GM19455 (cell line): ENCODE measurements around the gene MICU1.
"Not testable (repeated sequence)": the region's sequence is repeated elsewhere in the genome, so short reads cannot be mapped to it uniquely, and the experiment has no call there.

Experiments
- ATAC-seq: cut with Tn5 transposase; IDR thresholded peaks from one replicate; pipeline ENCODE4 v1.9.1; 2021; ENCODE audit not compliant: unreplicated experiment

Gene MICU1

DNA sequence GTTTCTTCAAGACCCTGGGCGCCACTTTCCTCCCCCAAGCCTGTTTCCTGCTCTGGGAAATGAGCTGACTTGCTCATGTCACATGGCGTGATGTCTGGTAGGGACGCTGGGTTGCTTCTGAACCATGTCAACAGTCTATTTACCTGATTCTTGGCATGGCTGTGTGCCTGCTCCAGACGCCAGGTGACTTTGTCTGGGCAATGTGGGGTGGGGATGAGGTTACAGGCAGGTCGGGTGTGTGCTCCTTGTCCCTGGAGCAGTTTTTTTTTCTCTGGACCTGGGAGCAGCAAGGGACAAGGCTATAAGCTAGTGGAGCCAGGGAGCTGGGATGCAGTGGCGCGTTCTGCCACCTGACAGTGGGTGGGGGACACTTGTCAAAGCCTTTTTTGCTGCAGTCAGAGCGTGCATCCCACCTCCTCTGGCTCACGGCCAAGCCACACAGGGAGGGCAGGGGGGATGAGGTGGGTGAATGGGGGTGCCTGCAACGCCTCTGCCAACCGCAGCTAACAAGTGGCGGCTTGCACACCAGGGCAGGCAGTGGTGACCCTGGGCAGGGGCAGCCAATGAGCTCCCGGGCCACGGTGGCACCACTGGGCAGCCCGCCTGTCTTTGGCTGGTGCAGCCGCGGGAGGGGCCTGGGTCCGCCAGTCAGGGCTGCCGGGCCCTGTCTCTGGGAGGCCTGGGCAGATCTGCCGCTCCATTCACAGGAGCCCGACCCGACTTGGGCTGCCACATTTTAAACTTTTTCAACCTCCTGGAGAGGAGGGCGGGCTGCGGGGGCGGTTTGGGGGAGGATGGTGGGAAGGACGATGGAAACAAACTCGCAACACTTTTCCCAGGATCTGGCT is 294.1 kb downstream of the MICU1 start:
- peak; percentile 36 for ATAC-seq

DNA sequence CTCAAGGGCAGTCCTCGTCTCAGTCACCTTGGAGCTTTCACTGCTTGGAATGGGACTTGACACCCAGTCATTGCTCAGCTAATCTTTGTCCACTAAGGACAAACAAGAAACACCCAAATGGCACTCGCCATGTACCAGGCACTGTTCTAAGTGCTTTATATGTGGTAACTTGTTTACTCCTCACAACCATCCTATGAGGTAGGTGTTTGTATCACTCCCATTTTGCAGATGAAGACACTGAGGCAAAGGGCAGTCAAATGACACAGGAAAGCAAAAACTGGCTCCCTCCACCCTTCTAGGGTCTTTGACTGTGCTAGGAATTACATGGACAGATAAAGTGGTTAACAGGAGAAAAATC is 295.8 kb downstream of the MICU1 start:
- no peak for ATAC-seq

DNA sequence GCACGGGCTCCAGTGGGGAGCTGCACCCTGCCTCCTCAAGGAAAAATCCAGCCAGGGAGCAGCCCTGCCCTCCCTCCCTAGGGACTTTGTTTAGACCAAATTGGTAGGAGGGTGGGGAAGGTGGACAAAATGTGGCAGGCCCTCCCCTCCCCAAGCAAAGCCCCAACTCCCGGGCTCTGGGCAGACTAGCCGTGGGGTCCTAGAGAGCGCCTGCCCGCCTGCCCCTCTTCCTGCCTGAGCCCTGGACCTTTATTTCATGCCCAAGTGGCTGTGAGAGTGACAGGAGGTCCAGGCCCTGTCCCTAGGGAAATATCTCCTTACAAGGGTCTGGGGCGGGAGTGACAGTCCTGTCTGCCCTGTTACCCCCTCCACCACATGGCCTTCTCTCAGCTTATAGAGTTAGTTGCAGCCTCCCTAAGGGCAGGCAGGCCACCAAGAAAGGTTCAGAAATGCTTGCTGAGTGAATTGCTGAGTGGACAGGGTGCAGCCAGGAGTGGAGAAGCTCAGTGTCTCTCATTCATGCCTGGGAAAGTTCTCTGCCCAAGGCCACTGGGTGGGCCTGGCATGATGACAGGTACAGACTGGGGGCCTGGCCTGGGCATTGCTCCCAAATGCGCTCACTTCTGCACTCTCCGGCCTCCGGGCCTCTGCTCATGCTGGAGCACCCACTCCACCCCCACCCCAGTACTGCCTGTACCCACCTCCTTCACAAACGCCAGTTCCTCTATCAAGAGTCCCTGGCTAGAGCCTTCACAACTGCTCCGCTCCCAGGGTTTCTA is 296.4 kb downstream of the MICU1 start:
- ATAC-seq, result no peak

DNA sequence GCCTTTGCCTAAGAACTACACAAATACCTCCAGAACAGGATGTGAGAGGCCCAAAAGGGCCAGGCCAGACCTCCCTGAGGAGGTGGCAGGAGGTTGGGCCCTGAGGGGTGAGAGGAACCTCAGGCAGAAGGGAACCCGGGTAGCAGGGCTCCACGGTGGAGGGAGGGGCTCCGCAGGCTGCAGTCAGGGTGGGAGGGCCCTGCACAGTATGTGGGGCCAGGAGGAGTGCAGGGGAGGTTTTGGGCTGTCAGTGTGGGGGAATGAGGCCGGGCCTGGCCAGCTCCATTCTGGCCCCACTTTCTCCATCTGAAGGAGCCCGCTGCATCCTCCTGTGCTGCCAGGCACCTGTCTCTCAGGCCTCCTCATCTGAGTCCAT is 297.1 kb downstream of the MICU1 start:
- no peak for ATAC-seq

DNA sequence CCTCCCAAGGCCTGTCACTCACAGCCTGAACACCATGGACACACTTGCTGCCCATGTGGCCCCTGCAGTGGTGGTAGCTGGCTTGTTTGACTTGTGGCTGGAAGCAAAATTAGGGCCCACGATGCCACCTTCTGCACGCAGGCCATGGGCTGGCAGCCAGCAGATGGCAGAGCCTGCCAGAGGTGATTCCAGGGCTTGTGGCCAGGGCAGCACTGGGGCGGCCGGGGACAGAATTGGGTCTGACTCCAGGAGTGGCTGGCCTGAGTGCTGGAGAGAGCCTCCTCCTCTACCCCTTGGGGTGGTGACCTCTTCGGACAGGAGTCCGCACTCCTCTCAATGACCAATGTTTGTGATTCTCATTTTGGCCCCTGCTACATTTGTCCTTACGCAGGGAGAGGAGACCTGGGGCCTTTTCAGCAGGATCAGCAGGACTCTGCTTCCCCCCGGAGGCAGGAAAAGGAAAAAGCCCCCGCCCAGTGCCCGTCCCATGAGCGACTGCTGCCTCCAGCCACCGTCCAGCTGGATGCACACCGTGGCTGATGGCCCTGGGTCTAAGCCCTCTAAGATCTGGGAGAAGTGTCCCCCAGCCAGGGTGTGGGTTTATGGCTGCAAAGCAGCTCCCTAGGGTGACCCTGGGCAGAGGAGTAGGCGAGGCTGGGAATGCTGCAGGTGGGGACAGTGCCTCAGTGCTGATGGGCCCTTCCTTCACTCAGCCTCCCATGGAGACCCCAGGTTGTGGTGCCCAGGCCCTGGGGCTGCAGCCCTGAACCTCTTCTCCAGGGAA is 297.6 kb downstream of the MICU1 start:
- no peak for ATAC-seq

DNA sequence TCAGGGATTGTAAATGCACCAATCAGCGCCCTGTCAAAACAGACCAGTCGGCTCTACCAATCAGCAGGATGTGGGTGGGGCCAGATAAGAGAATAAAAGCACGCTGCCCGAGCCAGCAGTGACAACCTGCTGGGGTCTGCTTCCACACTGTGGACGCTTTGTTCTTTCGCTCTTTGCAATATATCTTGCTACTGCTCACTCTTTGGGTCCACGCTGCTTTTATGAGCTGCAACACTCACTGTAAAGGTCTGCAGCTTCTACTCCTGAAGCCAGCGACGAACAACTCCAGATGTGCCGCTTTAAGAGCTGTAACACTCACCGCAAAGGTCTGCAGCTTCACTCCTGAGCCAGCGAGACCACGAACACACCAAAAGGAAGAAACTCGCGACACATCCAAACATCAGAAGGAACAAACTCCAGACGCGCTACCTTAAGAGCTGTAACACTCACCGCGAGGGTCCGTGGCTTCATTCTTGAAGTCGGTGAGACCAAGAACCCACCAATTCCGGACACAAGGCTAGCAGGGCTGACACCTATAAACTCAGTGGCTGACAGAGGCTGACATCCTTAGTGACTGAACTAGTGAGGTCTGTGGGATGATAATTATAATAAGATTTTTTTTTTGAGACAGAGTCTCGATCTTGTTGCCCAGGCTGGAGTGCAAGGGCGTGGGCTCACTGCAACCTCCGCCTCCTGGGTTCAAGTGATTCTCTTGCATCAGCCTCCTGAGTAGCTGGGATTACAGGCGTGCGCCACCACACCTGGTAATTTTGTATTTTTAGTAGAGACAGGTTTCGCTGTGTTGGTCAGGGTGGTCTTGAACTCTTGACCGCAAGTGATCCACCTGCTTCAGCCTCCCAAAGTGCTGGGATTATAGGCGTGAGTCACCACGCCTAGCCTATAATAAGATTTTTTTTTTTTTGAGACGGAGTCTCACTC is 298.9 kb downstream of the MICU1 start:
- not testable (repeated sequence) for ATAC-seq

DNA sequence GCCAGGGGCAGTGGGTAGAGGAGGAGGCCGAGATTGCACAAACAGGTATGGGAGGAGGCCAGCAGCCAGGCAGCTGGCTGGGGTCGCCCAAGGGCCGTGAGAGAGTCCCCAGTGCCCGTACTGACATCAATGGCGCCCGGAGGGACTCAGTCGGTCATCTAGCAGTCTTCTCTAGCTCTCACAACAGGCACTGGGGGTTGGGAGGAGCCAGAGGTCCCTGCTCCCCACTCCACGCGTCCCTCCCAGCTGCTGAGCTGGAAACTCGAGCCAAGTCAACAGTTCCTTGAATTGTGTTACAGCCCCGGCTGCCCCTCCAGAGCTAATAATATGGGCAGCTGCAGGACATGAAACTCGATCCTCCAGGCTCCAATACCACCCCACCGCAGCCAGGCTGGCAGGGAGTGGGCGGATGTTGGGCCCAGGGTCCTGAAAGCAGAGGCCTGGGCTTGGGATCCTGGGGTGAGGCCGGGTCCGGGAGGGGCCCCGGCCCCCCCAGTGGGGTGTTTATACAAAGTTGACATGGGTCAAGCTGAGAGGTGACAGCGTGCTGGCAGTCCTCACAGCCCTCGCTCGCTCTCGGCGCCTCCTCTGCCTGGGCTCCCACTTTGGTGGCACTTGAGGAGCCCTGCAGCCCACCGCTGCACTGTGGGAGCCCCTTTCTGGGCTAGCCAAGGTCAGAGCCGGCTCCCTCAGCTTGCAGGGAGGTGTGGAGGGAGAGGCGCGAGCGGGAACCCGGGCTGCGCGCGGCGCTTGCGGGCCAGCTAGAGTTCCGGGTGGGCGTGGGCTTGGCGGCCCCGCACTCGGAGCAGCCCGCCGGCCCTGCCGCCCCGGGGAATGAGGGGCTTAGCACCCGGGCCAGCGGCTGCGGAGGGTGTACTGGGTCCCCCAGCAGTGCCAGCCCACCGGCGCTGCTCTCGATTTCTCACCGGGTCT is 300.4 kb downstream of the MICU1 start:
- ATAC-seq, result not testable (repeated sequence)

DNA sequence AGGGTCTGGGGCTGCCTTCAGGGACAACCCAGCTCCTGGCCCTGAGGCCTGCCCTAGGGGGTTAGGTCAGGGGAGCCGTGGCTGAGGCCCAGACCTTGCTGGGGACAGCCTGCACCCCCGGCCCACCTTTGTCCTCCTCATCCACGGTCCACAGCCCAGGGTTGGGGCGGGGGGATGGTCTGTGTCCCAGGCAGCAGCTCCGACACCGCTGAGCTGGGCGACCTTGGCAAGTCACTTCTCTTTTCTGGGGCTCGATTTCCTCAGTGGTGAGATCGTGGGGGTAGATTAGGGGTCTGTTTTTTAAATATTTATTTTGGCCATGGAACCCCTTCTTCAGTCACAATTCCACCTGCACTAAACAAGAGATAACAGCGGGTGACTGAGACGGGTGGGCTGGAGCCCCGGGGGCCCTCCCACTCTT is 302.1 kb downstream of the MICU1 start:
- no peak for ATAC-seq

DNA sequence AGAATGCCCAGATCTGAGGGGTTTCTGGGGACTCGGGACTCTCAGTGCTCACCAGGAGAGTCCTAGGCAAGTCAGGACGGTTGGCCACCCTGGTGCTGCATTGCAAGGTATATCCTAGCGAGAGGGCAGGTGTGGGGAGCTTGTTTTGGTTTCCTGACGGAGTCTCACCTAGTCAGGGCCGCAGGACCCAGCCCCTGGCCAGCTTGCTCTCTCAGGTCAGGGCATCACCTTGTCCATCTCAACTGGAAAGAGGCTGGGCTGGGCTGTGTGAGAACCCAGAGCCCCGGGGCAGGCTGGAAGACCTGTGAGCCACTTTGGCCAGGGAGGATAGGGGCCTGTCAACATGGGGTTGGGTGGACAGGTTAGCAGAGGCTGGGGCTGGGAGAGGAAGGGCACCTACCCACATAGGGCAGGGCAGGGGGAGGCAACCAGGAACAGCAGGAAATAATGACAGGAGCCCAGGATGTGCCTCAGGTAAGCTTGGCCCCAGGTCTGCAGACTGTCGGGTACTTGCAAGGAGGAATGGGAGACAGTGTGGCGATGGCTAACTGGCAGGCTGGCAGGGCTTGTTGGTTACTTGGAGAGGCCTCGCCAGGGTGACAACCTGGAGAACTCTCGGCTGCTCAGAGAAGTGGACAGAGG is 302.6 kb downstream of the MICU1 start:
- no peak for ATAC-seq

DNA sequence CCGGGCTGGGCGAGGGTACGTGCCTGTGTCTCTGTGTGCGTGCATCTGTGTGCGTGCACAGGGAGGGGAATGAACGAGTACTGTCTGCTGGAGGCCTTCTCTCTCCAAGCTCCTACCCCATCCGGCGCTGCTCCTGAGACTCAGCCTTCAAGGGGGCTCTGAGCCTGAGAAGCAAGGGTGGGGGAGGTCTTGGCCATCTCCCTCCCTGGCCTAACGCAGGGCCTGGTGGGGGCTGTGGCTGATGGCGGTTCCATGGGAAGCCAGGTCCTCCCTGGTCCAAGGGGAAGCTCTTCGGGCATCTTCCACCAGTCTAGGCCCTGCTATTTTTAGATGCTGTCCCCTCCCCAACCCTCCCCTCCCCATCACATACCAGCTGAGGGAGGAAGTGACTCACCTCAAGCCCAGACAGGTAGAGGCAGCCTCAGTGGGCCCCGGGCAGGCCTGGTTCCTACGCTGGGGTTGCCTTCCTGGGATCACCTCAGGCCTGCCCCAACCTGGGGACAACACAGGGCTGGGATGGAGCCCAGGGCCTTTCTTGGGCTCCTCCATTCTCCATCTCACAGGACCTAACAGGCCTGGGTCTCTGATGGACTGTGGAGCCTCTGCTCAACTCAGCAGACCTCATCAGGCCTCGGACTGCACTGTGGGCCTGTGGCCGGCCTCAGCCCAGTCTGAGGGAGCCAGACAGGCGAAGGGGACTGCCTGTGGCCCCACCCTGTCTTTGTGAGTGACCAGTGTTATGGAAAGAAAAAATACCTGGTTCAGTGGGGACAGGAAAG is 303.4 kb downstream of the MICU1 start:
- ATAC-seq, result no peak

DNA sequence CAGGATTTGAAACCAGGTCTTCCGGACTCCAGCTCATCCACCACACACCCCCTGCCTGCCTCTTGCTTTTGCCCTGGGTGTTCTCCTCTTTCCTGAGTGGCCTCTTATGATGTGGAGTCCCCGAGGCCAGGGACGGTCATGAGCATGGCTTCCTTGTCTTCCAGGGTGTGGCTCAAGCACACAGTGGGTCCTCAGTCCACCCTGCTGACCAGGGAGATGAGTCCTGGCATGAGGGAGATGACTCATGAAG is 303.9 kb downstream of the MICU1 start:
- no peak for ATAC-seq

DNA sequence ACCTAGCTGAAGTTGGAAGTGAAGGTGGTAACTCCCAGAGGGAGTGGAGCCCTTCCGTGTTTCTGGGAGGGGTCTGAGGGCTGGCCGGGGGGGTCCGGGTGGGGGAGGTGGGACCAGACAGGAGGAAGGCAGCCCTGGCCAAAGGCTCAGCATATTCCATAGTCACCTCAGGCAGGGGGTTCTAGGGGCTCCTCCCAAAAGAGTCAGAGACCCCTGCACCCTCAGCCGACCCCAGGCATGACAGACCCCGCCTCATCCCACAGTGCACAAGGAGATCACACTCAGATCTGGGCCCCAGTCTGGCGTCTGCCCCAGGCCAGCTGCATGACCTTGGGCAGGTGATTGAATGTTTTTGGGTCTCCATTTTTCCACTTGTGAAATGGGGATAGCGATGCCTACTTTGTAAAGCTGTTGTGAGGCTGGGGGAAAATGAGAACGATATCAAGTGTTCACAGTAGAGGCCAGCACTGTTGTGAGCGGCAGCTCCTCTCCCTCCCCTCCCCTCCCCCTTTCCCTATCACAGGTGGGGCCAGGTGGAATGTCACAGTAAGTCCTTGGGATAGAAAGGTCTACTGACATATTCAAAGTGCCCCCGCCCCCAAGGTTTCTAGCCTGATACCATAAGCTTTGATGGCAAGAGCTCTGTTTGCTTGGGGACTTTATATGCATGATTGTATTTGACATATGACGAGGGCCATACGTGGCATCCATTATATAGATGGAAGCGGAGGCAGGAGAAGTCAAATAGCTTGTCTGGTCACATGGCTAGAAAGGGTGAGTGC is 304.4 kb downstream of the MICU1 start:
- ATAC-seq, result no peak

DNA sequence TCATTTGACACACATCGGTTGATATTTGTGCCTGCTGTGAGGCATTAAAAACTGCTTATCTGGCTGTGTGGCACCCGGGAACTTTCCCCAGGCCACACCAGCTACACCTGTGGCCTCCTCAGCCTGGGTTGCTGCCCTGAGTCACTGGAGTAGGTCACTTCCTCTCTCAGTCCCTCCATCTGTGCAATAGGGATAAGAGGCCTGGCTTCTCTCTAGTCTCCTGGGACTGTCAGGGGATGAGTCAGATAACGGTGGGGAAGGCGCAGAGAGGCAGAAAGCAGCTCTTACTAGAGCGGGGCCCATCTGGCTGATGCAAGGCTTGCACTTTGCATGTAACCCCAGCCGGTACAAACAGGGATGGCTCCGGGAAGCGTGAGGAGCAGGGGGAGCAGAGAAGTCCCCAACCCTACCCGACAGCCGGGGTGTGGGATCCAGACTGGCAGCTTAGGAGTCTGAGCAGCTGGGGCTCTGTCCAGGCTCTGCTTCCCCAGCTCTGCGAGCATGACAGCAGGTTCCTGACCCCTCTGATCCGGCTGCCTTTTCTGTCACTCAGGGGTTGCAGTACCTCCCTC is 305.1 kb downstream of the MICU1 start:
- peak; percentile 51 for ATAC-seq

DNA sequence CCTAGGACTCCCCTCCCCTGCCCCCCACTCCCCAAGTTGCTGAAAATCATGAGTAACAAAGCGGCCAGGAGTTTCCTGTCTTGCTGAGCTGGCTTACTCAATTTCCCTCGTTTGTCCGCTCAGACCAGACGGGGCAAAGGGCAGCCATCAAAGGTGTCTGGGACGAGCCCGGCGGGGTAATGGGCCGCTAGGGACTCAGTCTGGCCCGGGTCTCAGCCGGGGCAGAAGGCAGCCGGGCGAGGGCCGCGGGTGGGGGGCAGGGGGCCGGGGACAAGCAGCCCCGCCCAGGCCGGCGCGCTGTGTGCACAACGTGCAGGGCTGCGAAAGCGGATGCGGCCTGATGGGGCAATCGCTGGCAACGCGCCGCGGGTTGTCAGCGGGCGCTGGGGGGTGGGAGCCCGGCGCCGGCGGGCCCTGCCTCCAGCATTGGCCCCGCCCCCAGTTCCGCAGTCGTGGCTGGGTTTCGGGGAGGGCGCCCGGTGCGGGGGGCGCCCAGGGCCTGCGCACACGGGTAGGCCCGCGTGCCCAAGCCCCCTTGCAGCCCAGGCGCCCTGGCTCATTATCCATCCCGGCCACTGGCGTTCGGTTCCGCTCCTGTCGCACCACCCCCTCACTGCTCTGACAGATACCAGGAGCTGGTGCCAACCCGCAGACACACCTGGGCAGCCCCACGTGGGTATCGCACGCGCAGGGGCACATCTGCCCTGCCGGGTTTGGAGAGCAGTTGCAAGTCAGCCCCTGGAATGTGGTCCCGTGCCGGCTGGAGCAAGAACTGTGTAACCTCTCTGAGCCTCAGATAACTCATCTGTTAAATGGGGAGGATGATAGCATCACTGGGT is 306.2 kb downstream of the MICU1 start:
- ATAC-seq, result peak; percentile 61

DNA sequence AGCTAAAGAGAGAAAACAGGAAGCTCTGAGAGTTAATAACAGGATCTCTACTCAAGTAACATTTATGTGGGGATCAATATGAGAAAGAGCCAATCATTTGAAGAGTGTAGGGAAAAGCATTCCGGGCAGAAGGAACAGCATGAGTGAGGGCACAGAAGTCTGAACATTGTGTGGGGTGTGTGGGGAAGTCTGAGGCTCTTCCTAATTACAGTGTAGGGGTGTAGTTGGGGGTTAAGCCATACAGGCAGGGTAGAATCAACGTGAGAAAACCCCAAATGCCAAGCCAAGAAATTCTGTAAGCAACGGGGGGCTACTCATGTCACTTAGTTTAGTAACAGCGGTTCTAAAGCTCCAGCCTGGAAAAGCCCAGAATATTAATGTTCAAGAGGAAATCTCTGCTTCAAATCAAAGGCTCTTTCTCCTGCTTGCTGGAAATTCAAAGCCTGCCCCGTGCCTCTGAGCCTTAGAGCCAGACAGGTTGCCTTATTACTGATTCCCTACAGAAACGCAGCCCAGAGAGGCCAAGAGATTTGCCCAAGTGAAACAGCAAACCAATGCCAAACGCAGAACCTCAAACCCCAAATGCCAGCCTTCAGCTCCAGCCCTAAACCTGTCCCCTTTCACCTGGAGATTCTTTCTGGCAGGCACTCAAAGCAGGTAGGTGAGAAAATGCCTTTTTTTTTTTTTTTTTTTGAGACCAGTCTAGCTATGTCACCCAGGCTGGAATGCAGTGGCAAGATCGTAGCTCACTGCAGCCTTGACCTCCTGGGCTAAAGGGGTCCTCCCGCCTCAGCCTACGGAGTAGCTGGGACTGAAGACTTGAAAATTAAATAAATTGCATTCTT is 307.2 kb downstream of the MICU1 start:
- no peak for ATAC-seq
